ENCODE measurements around the gene REC114.
"Not testable (repeated sequence)": the region's sequence is repeated elsewhere in the genome, so short reads cannot be mapped to it uniquely, and the experiment has no call there.

REC114 gene

GRCh38 chr15:73527598-73527997 is 84.6 kb downstream of the REC114 start:
- DNase-seq: no peak

- no peak for DNase-seq
Measured at GRCh38 chr15:73530649-73531048, 87.7 kb downstream of the REC114 start.

GRCh38 chr15:73538123-73538522 is 95.2 kb downstream of the REC114 start:
- no peak for DNase-seq

GRCh38 chr15:73538563-73539211 is 95.7 kb downstream of the REC114 start:
- DNase-seq: no peak

GRCh38 chr15:73539212-73540128 is 96.5 kb downstream of the REC114 start:
- no peak for DNase-seq

GRCh38 chr15:73540161-73540560 is 97.2 kb downstream of the REC114 start:
- no peak for DNase-seq

GRCh38 chr15:73541479-73541878 is 98.5 kb downstream of the REC114 start:
- DNase-seq: no peak

- not testable (repeated sequence) for DNase-seq
Measured at GRCh38 chr15:73548925-73549324, 106.0 kb downstream of the REC114 start.

GRCh38 chr15:73550190-73550589 is 107.2 kb downstream of the REC114 start:
- no peak for DNase-seq

- DNase-seq: no peak
Measured at GRCh38 chr15:73555080-73555479, 112.1 kb downstream of the REC114 start.

- no peak for DNase-seq
Measured at GRCh38 chr15:73558529-73558928, 115.6 kb downstream of the REC114 start.

GRCh38 chr15:73560501-73561117 is 117.6 kb downstream of the REC114 start:
- DNase-seq: peak in 3 of 58 donors; percentile 3 to 31 (median 24)

GRCh38 chr15:73564255-73564654 is 121.3 kb downstream of the REC114 start:
- DNase-seq: peak in 3 of 58 donors; percentile 5 to 29 (median 16)

GRCh38 chr15:73567020-73567419 is 124.1 kb downstream of the REC114 start:
- DNase-seq: no peak

GRCh38 chr15:73568564-73569280 is 125.8 kb downstream of the REC114 start:
- no peak for DNase-seq

GRCh38 chr15:73569361-73569760 is 126.4 kb downstream of the REC114 start:
- no peak for DNase-seq

GRCh38 chr15:73570355-73571032 is 127.5 kb downstream of the REC114 start:
- DNase-seq: no peak

- DNase-seq: peak in 1 of 58 donors; percentile 34
Measured at GRCh38 chr15:73571346-73571745, 128.4 kb downstream of the REC114 start.

GRCh38 chr15:73572296-73572695 is 129.3 kb downstream of the REC114 start:
- no peak for DNase-seq

- no peak for DNase-seq
Measured at GRCh38 chr15:73573037-73573436, 130.1 kb downstream of the REC114 start.

- DNase-seq: no peak
Measured at GRCh38 chr15:73573572-73573971, 130.6 kb downstream of the REC114 start.

All from anterior cingulate cortex (tissue), 58 donors.